ENCODE data around the gene SLC5A10.
"Not testable (repeated sequence)": the region's sequence is repeated elsewhere in the genome, so short reads cannot be mapped to it uniquely, and the experiment has no call there.

Gene SLC5A10

GRCh38 chr17:19030771-19031449 lies 78.9 kb downstream of the SLC5A10 start:
- H3K9me3 ChIP-seq (ENCODE audit: control insufficient read depth, low read depth, low read length); H3K9ac ChIP-seq (ENCODE audit: low read length); H3K4me1 ChIP-seq (ENCODE audit: control insufficient read depth, low read depth, low read length); H3K4me3 ChIP-seq (ENCODE audit: low read length); H3K27ac ChIP-seq (ENCODE audit: low read length); H3K27me3 ChIP-seq (ENCODE audit: control insufficient read depth, insufficient read depth, low read length); H3K36me3 ChIP-seq (ENCODE audit: control insufficient read depth, low read depth, low read length): not testable (repeated sequence)

DNA sequence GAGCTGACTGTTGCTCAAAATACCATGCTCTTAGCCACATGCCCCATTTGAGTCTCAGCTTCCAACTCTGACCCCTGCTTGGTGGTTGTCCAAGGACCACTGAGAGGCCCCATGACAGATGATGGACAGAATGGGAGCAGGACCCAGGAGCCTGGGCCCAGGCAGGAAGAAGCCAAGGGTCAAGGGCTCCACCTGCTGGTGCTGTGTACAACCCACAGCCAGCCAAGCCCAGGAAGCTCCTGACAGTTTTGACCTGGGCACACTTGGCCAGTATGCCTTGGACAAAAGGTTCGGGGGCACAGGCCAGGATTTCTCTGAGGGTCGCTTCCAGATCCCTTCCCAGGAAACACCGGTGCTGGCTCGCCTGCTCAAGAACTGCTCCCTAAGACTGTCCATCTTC lies 79.8 kb downstream of the SLC5A10 start:
- H3K9me3 ChIP-seq (ENCODE audit: control insufficient read depth, low read depth, low read length); H3K4me1 ChIP-seq (ENCODE audit: control insufficient read depth, low read depth, low read length); H3K27ac ChIP-seq (ENCODE audit: low read length); H3K36me3 ChIP-seq (ENCODE audit: control insufficient read depth, low read depth, low read length); H3K27me3 ChIP-seq (ENCODE audit: control insufficient read depth, insufficient read depth, low read length); H3K4me3 ChIP-seq (ENCODE audit: low read length); H3K9ac ChIP-seq (ENCODE audit: low read length): not testable (repeated sequence)

DNA sequence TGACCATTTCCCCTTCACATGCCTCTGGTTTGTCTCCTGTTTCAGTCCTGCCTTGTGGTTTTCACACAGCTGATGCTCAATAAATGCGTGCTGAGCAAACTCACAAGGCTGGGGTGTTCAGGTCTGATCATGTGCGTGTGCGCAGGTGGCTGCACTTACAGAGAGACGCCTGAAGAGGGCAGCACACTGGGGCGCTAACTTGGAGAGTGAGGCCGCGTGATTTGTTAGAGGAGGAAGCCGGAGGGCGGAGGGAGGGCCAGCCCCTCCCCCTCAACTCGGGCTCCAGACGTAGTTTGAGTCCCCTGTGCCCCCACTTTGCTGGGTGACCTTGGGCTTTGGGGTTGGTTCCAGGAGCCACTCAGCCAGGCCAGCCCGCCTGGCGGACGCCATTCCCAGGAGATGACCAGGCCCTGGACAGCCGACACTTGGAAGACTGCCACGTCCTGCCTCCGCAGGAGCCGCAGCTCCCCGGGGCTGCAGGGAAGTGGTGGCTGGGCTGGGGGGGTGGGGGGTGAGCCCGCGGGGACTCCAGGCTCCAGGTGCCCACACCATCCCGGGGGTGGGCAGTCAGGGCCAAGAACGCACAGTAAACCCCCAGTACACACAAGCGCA lies 80.5 kb downstream of the SLC5A10 start:
- not testable (repeated sequence) for H3K9ac ChIP-seq (ENCODE audit: low read length); H3K9me3 ChIP-seq (ENCODE audit: control insufficient read depth, low read depth, low read length); H3K36me3 ChIP-seq (ENCODE audit: control insufficient read depth, low read depth, low read length); H3K4me3 ChIP-seq (ENCODE audit: low read length); H3K27me3 ChIP-seq (ENCODE audit: control insufficient read depth, insufficient read depth, low read length); H3K27ac ChIP-seq (ENCODE audit: low read length); H3K4me1 ChIP-seq (ENCODE audit: control insufficient read depth, low read depth, low read length)

DNA sequence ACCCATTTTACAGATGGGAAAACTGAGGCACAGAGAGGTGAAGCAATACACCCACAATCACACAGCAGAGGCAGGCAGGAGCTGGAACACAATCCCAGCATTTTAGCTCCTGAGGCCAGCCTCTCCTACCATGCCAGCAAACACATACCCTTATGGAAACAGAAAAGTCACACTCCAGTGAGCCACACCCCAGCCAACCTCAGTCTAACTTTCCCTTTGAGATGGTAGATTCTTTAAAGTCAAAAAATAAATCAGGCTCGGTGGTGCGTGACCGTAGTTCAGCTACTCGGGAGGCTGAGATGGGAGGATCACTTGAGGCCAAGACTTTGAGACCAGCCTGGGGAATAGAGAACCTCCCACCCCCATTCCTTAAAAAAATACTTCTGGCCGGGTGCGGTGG lies 84.2 kb downstream of the SLC5A10 start:
- not testable (repeated sequence) for H3K36me3 ChIP-seq (ENCODE audit: control insufficient read depth, low read depth, low read length); H3K4me3 ChIP-seq (ENCODE audit: low read length); H3K27ac ChIP-seq (ENCODE audit: low read length); H3K9ac ChIP-seq (ENCODE audit: low read length); H3K9me3 ChIP-seq (ENCODE audit: control insufficient read depth, low read depth, low read length); H3K27me3 ChIP-seq (ENCODE audit: control insufficient read depth, insufficient read depth, low read length); H3K4me1 ChIP-seq (ENCODE audit: control insufficient read depth, low read depth, low read length)

DNA sequence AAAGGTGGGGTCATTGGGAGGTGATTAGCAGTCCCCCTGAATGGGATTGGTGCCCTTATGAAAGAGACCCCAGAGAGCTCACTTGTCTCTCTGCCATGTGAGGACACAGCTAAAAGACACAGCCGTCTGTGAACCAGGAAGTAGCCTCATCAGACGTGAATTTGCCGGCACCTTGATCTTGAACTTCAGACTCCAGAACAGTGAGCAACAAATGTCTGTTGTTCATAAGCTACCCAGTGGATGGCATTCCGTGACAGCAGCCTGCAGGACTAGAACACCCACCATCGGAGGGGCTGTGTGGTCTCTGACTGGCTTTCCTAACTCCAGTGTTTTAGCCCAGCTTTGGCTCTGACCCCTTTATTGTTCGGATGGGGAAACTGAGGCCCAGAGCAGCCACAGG lies 85.6 kb downstream of the SLC5A10 start:
- H3K27me3 ChIP-seq (ENCODE audit: control insufficient read depth, insufficient read depth, low read length); H3K9me3 ChIP-seq (ENCODE audit: control insufficient read depth, low read depth, low read length); H3K9ac ChIP-seq (ENCODE audit: low read length); H3K4me1 ChIP-seq (ENCODE audit: control insufficient read depth, low read depth, low read length); H3K27ac ChIP-seq (ENCODE audit: low read length); H3K4me3 ChIP-seq (ENCODE audit: low read length); H3K36me3 ChIP-seq (ENCODE audit: control insufficient read depth, low read depth, low read length): not testable (repeated sequence)

DNA sequence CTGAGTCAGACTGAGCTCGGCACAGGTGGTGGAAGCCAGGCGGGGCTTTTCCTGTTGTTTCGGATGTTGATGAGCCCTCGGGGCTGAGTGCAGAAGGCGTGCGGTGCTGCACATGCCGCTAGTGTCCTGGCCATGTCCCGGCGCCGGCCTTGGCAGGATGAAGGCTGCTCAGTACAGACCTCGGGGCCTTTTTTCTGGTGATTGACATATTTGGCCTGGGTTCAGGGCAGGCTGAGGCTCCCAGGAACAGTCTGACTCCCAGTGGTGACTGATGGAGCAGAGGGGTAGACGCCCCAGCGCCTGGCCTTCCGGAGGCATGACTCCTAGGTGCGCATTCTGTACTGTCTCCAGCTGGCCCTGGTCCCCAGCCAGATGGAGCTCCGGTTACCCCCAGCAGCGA lies 86.0 kb downstream of the SLC5A10 start:
- not testable (repeated sequence) for H3K27ac ChIP-seq (ENCODE audit: low read length); H3K27me3 ChIP-seq (ENCODE audit: control insufficient read depth, insufficient read depth, low read length); H3K4me3 ChIP-seq (ENCODE audit: low read length); H3K36me3 ChIP-seq (ENCODE audit: control insufficient read depth, low read depth, low read length); H3K4me1 ChIP-seq (ENCODE audit: control insufficient read depth, low read depth, low read length); H3K9ac ChIP-seq (ENCODE audit: low read length); H3K9me3 ChIP-seq (ENCODE audit: control insufficient read depth, low read depth, low read length)

DNA sequence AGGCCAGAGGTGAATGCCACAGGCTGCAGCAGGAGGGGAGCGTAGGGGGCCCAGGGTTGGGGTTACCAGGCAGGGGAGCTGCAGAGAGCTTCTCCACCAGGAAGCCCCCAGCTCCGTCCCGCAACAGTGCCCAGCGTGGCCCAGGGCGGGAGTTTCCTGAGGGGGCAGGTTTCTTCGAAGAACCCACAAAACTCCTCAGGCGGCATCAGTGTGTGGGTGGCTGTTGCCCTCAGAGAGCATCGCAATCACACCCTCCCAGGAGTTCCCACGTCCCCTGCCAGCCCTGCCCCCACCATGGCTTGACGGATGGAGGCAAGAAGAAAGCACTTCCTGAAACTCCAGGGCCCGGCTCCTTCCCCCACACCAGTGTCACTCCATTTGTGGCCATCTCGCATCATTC lies 86.8 kb downstream of the SLC5A10 start:
- not testable (repeated sequence) for H3K27me3 ChIP-seq (ENCODE audit: control insufficient read depth, insufficient read depth, low read length); H3K9ac ChIP-seq (ENCODE audit: low read length); H3K4me3 ChIP-seq (ENCODE audit: low read length); H3K9me3 ChIP-seq (ENCODE audit: control insufficient read depth, low read depth, low read length); H3K4me1 ChIP-seq (ENCODE audit: control insufficient read depth, low read depth, low read length); H3K27ac ChIP-seq (ENCODE audit: low read length); H3K36me3 ChIP-seq (ENCODE audit: control insufficient read depth, low read depth, low read length)

DNA sequence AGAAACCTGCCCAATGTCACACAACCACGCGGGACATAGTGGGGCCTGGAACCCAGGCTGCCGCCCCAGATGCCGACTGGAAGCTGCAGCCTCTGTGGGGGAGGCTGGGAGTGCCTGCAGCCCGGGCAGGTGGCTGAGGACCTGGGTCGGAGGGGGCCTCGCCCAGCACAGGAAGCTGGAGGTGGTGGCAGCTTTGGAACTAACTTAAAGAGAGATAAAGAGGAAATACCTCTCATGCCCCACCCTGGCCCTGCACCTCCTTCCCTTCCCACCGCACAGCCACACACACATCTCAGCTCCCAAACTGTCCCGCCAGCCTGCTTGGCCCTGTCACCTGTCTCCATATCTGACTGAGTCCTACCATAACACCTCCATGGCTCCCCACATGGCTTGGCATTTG lies 88.4 kb downstream of the SLC5A10 start:
- not testable (repeated sequence) for H3K27me3 ChIP-seq (ENCODE audit: control insufficient read depth, insufficient read depth, low read length); H3K27ac ChIP-seq (ENCODE audit: low read length); H3K4me3 ChIP-seq (ENCODE audit: low read length); H3K4me1 ChIP-seq (ENCODE audit: control insufficient read depth, low read depth, low read length); H3K9me3 ChIP-seq (ENCODE audit: control insufficient read depth, low read depth, low read length); H3K36me3 ChIP-seq (ENCODE audit: control insufficient read depth, low read depth, low read length); H3K9ac ChIP-seq (ENCODE audit: low read length)

DNA sequence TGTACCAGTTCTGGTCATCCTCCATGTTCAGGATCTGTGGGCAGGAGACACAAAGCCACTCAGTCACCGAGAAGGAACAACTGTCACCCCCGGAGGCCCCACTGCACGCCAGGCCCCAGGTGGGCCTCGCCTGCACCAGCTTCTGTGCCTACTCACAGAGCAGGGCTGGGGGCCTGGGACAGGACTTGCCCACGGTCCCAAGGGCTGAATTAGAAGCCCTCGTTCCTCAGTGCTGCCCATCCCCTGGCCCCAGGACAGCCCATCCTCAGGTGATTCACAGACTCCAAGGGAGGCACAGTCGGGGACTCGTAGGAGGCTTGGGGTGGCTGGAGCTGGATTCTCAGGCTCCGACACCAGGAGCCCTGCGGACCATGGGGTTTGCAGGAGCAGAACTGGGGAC lies 89.9 kb downstream of the SLC5A10 start:
- H3K27ac ChIP-seq (ENCODE audit: low read length); H3K36me3 ChIP-seq (ENCODE audit: control insufficient read depth, low read depth, low read length); H3K4me3 ChIP-seq (ENCODE audit: low read length); H3K4me1 ChIP-seq (ENCODE audit: control insufficient read depth, low read depth, low read length); H3K27me3 ChIP-seq (ENCODE audit: control insufficient read depth, insufficient read depth, low read length); H3K9ac ChIP-seq (ENCODE audit: low read length); H3K9me3 ChIP-seq (ENCODE audit: control insufficient read depth, low read depth, low read length): not testable (repeated sequence)

- not testable (repeated sequence) for H3K9ac ChIP-seq (ENCODE audit: low read length); H3K9me3 ChIP-seq (ENCODE audit: control insufficient read depth, low read depth, low read length); H3K36me3 ChIP-seq (ENCODE audit: control insufficient read depth, low read depth, low read length); H3K4me3 ChIP-seq (ENCODE audit: low read length); H3K4me1 ChIP-seq (ENCODE audit: control insufficient read depth, low read depth, low read length); H3K27me3 ChIP-seq (ENCODE audit: control insufficient read depth, insufficient read depth, low read length); H3K27ac ChIP-seq (ENCODE audit: low read length)
These were observed 90.4 kb downstream of the SLC5A10 start for GRCh38 chr17:19042369-19042768.

GRCh38 chr17:19043032-19043431 lies 91.1 kb downstream of the SLC5A10 start:
- not testable (repeated sequence) for H3K9ac ChIP-seq (ENCODE audit: low read length); H3K36me3 ChIP-seq (ENCODE audit: control insufficient read depth, low read depth, low read length); H3K4me3 ChIP-seq (ENCODE audit: low read length); H3K27me3 ChIP-seq (ENCODE audit: control insufficient read depth, insufficient read depth, low read length); H3K4me1 ChIP-seq (ENCODE audit: control insufficient read depth, low read depth, low read length); H3K9me3 ChIP-seq (ENCODE audit: control insufficient read depth, low read depth, low read length); H3K27ac ChIP-seq (ENCODE audit: low read length)

- not testable (repeated sequence) for H3K27ac ChIP-seq (ENCODE audit: low read length); H3K27me3 ChIP-seq (ENCODE audit: control insufficient read depth, insufficient read depth, low read length); H3K36me3 ChIP-seq (ENCODE audit: control insufficient read depth, low read depth, low read length)
These were observed 92.7 kb downstream of the SLC5A10 start for GRCh38 chr17:19044643-19045042.

More at GRCh38 chr17:19044643-19045042, 92.7 kb downstream of the SLC5A10 start:
- H3K4me3 ChIP-seq (ENCODE audit: low read length); H3K9me3 ChIP-seq (ENCODE audit: control insufficient read depth, low read depth, low read length); H3K4me1 ChIP-seq (ENCODE audit: control insufficient read depth, low read depth, low read length); H3K9ac ChIP-seq (ENCODE audit: low read length): not testable (repeated sequence)

All from iPS-18a (cell line).